GM12878 (cell line): ENCODE results near the gene STX8. TPM values are rescaled to one million over a fixed set of nuclear protein-coding genes. Genes with fewer than 3 reads are reported as not detected.

ENCODE experiments used
- ATF2 ChIP-seq: IDR thresholded peaks from 2 replicates; pipeline ENCODE4 v1.6.1; 2012; ENCODE audit warnings: low read length, inconsistent platforms
- CEBPB ChIP-seq, 2 experiments: fragments of 150-350 bp in 1 of 2; IDR thresholded peaks; 2 replicates each; pipeline ENCODE4 v1.6.1; 2012 to 2014; ENCODE audit warnings: low read depth in 2 of 2, low read length in 2 of 2, borderline replicate concordance in 1 of 2, inconsistent platforms in 1 of 2
- EP300 ChIP-seq, 2 experiments: fragments of 150-350 bp in 1 of 2; IDR thresholded peaks; 2 replicates each; pipeline ENCODE4 v1.6.1; 2011 to 2012; ENCODE audit warnings: low read depth in 2 of 2, low read length in 2 of 2, borderline replicate concordance in 1 of 2, improper control_type of control experiment in 1 of 2, inconsistent platforms in 1 of 2; ENCODE audit not compliant: control insufficient read depth in 1 of 2
- FOXK2 ChIP-seq: fragments of 450-650 bp; IDR thresholded peaks from 2 replicates; pipeline ENCODE4 v1.6.1; 2017; ENCODE audit warnings: mild to moderate bottlenecking, moderate library complexity
- HDGF ChIP-seq: fragments of 450-650 bp; IDR thresholded peaks from 2 replicates; pipeline ENCODE4 v1.6.1; 2016; ENCODE audit warnings: antibody characterized with exemption
- KDM1A ChIP-seq: fragments of 200-600 bp; sonication (generic); IDR thresholded peaks from 2 replicates; pipeline ENCODE4 v1.6.1; 2016; ENCODE audit warnings: borderline replicate concordance
- MTA2 ChIP-seq: fragments of 450-650 bp; IDR thresholded peaks from 2 replicates; pipeline ENCODE4 v1.6.1; 2016; ENCODE audit warnings: low read depth, mild to moderate bottlenecking, moderate library complexity
- NFYA ChIP-seq: IDR thresholded peaks from 2 replicates; pipeline ENCODE4 v1.6.1; 2011; ENCODE audit warnings: low read depth, mild to moderate bottlenecking, low read length, improper control_type of control experiment, borderline replicate concordance
- NR2C1 ChIP-seq: fragments of 450-650 bp; IDR thresholded peaks from 2 replicates; pipeline ENCODE4 v1.6.1; 2017; ENCODE audit warnings: antibody characterized with exemption, mild to moderate bottlenecking, moderate library complexity
- PKNOX1 ChIP-seq: fragments of 450-650 bp; IDR thresholded peaks from 2 replicates; pipeline ENCODE4 v1.6.1; 2016; ENCODE audit warnings: mild to moderate bottlenecking
- POU2F2 ChIP-seq: IDR thresholded peaks from 3 replicates; pipeline ENCODE4 v1.6.1; 2011; ENCODE audit warnings: low read depth, mild to moderate bottlenecking, low read length, borderline replicate concordance
- RAD51 ChIP-seq: fragments of 450-650 bp; IDR thresholded peaks from 2 replicates; pipeline ENCODE4 v1.6.1; 2016; ENCODE audit warnings: moderate library complexity, mild to moderate bottlenecking, inconsistent platforms
- RBBP5 ChIP-seq: fragments of 200-600 bp; sonication (generic); conservative IDR thresholded peaks from 2 replicates; pipeline ENCODE4 v1.6.1; 2016
- SIX5 ChIP-seq: IDR thresholded peaks from 2 replicates; pipeline ENCODE4 v1.6.1; 2011; ENCODE audit warnings: mild to moderate bottlenecking, low read depth, low read length, moderate library complexity; ENCODE audit not compliant: severe bottlenecking
- SPI1 ChIP-seq: IDR thresholded peaks from 2 replicates; pipeline ENCODE4 v1.6.1; 2011; ENCODE audit warnings: low read depth, mild to moderate bottlenecking, low read length, moderate library complexity, borderline replicate concordance; ENCODE audit not compliant: insufficient read depth
- STAT3 ChIP-seq: IDR thresholded peaks from 2 replicates; pipeline ENCODE4 v1.6.1; 2011; ENCODE audit warnings: low read depth, low read length, improper control_type of control experiment
- TCF7 ChIP-seq: IDR thresholded peaks from 2 replicates; pipeline ENCODE4 v1.6.1; 2014; ENCODE audit warnings: antibody characterized with exemption, borderline replicate concordance
- ZNF384 ChIP-seq: IDR thresholded peaks from 2 replicates; pipeline ENCODE4 v1.6.1; 2012; ENCODE audit warnings: low read depth, mild to moderate bottlenecking, low read length, improper control_type of control experiment, borderline replicate concordance
- polyA plus RNA-seq, 11 experiments: library from polyadenylated mRNA; depleted of rRNA in 4 of 11; unstranded in 6 of 11; stranded (reverse) in 5 of 11; fragments of >200 nt; fragmentation: Nextera tagmentation in 4 of 11; fragmentation: Illumina TruSeq in 1 of 11; extraction: Ambion mirVana in 4 of 11; extraction: Trizol in 1 of 11; gene quantifications; 1 replicate in 1 of 11; 2 replicates in 10 of 11; pipeline versions ENCODE4 v1.2.1 to v1.2.3, GENCODE V29; 2011 to 2016; ENCODE audit warnings: inconsistent platforms in 2 of 11, missing spikeins in 2 of 11, low read depth in 1 of 11
- total RNA-seq, 4 experiments: library from RNA; depleted of rRNA in 3 of 4; stranded (reverse); fragments of >200 nt in 3 of 4; fragmentation: Illumina TruSeq in 1 of 4; extraction: Trizol in 1 of 4; gene quantifications; 2 replicates each; pipeline versions ENCODE4 v1.2.1 to v1.2.3, GENCODE V29; 2013 to 2021
- TF ChIP-seq, protein P1 (sequence below): fragments of 450-650 bp; formaldehyde crosslinking; IDR thresholded peaks from 2 replicates; pipeline ENCODE4 v1.5.0; 2022; ENCODE audit warnings: mild to moderate bottlenecking, missing genetic modification characterization
- TF ChIP-seq, protein P2 (sequence below): fragments of 450-650 bp; IDR thresholded peaks from 2 replicates; pipeline ENCODE4 v1.6.1; 2016; ENCODE audit warnings: mild to moderate bottlenecking
- TF ChIP-seq, protein P3 (sequence below): fragments of 450-650 bp; conservative IDR thresholded peaks from 2 replicates; pipeline ENCODE4 v1.6.1; 2017; ENCODE audit warnings: mild to moderate bottlenecking, moderate library complexity

The STX8 gene
- total and polyA plus RNA-seq, 10 of the 15 experiments (the other 5 are each of a cell fraction or from before 2014, with no cell fraction given) = 47.9 to 151 (median 72.9) TPM

DNA sequence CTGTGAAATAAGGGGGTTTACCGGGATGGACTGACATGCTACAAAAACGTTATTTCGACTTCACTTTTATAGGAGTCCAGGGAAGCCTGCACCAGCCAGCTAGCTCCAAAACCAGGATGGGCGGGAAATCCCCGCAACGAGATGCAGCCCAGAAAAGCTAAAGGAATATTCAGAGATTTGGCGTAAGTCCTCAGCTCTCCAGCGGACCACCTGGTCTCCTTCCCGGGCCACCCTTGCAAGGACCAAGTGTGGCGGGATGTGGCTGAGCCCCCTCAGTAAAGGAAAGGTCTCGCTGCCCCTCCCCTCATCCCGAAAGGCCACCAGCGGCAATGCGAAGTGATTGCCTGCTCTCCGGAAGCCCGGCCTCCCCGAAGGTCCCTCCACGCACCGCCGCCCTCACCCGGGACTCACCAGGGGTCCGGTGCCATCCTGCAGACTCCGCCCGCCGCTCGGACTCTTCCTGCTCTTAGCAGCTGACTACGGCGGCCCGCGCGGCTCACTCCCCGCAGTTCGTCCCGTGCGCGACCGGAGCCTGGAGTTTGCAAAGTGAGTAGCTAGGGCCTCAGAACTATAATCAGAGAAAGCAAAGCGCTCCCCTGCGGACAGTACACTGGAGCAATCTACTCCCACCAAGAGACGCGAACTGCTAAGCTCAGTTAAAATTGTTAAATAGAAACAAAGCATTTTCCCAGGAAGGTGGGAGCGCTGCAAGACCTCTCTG, at the start of gene STX8 (continued):
- TF ChIP-seq TCF7 (no peak), SPI1 (no peak), STAT3 (no peak), NR2C1 (no peak), SIX5 (peak; percentile 18), MTA2 (no peak), PKNOX1 (no peak), CEBPB (IDR thresholded peaks at IDR 0.05; ENCODE audit: borderline replicate concordance in 1 of 2, low read depth in 2 of 2, low read length in 2 of 2) (no peak), KDM1A (no peak), RBBP5 (no peak), ZNF384 (no peak), RAD51 (0 out of 2 replicates have a peak, but pooled peaks have one; percentile 57), ATF2 (no peak), POU2F2 (no peak; the same call in 2 of the 3 replicates), HDGF (no peak), EP300 (IDR thresholded peaks at IDR 0.05; ENCODE audit: borderline replicate concordance in 1 of 2, control insufficient read depth in 1 of 2, low read depth in 2 of 2, low read length in 2 of 2) (no peak), FOXK2 (no peak), NFYA (no peak)
- TF ChIP-seq, protein P1, sequence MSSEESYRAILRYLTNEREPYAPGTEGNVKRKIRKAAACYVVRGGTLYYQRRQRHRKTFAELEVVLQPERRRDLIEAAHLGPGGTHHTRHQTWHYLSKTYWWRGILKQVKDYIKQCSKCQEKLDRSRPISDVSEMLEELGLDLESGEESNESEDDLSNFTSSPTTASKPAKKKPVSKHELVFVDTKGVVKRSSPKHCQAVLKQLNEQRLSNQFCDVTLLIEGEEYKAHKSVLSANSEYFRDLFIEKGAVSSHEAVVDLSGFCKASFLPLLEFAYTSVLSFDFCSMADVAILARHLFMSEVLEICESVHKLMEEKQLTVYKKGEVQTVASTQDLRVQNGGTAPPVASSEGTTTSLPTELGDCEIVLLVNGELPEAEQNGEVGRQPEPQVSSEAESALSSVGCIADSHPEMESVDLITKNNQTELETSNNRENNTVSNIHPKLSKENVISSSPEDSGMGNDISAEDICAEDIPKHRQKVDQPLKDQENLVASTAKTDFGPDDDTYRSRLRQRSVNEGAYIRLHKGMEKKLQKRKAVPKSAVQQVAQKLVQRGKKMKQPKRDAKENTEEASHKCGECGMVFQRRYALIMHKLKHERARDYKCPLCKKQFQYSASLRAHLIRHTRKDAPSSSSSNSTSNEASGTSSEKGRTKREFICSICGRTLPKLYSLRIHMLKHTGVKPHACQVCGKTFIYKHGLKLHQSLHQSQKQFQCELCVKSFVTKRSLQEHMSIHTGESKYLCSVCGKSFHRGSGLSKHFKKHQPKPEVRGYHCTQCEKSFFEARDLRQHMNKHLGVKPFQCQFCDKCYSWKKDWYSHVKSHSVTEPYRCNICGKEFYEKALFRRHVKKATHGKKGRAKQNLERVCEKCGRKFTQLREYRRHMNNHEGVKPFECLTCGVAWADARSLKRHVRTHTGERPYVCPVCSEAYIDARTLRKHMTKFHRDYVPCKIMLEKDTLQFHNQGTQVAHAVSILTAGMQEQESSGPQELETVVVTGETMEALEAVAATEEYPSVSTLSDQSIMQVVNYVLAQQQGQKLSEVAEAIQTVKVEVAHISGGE (CRISPR knock-in tag) = no peak
- TF ChIP-seq, protein P2, sequence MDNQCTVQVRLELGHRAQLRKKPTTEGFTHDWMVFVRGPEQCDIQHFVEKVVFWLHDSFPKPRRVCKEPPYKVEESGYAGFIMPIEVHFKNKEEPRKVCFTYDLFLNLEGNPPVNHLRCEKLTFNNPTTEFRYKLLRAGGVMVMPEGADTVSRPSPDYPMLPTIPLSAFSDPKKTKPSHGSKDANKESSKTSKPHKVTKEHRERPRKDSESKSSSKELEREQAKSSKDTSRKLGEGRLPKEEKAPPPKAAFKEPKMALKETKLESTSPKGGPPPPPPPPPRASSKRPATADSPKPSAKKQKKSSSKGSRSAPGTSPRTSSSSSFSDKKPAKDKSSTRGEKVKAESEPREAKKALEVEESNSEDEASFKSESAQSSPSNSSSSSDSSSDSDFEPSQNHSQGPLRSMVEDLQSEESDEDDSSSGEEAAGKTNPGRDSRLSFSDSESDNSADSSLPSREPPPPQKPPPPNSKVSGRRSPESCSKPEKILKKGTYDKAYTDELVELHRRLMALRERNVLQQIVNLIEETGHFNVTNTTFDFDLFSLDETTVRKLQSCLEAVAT = no peak
- TF ChIP-seq, protein P3, sequence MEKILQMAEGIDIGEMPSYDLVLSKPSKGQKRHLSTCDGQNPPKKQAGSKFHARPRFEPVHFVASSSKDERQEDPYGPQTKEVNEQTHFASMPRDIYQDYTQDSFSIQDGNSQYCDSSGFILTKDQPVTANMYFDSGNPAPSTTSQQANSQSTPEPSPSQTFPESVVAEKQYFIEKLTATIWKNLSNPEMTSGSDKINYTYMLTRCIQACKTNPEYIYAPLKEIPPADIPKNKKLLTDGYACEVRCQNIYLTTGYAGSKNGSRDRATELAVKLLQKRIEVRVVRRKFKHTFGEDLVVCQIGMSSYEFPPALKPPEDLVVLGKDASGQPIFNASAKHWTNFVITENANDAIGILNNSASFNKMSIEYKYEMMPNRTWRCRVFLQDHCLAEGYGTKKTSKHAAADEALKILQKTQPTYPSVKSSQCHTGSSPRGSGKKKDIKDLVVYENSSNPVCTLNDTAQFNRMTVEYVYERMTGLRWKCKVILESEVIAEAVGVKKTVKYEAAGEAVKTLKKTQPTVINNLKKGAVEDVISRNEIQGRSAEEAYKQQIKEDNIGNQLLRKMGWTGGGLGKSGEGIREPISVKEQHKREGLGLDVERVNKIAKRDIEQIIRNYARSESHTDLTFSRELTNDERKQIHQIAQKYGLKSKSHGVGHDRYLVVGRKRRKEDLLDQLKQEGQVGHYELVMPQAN = peak; percentile 86
